H7 (cell line): Measurements from ENCODE around the gene MTRFR. TPM values are rescaled to one million over a fixed set of nuclear protein-coding genes. Genes with fewer than 3 reads are reported as not detected.

Experiments used
- total RNA-seq: library from RNA; depleted of rRNA; stranded (reverse); fragments of >200 nt; shearing (Covaris generic); gene quantifications from 2 replicates; pipeline ENCODE4 v1.2.3, GENCODE V29; 2014; rRNA removed

Gene MTRFR
- total RNA-seq, 1 experiment from 2014 or later: 14.1 TPM

Other genes with a start within 250 kb of the MTRFR start
- 3.5 and 3.7 TPM in 2 replicates for gene PITPNM2, start 82.3 kb upstream of the MTRFR start, total RNA-seq
- 54.5 and 91.7 TPM in 2 replicates for gene MPHOSPH9, start 295 bp upstream of the MTRFR start, total RNA-seq
- gene CDK2AP1, start 38.4 kb downstream of the MTRFR start, total RNA-seq: 167 and 217 TPM in 2 replicates
- 17.7 and 25.0 TPM in 2 replicates for gene SBNO1, start 131.4 kb downstream of the MTRFR start, total RNA-seq
- gene KMT5A, start 150.7 kb downstream of the MTRFR start, total RNA-seq: 16.1 and 18.1 TPM in 2 replicates
- 0.45 and 0.52 TPM in 2 replicates for gene RILPL2, start 203.2 kb downstream of the MTRFR start, total RNA-seq
- gene SNRNP35, start 224.7 kb downstream of the MTRFR start, total RNA-seq: 5.5 and 12.8 TPM in 2 replicates